ENCODE data around the gene AKAP4. TPM values are rescaled to one million over a fixed set of nuclear protein-coding genes. Genes with fewer than 3 reads are reported as not detected.
A peak's percentile ranks its signal among the peaks of the same experiment; 100 is the strongest.

Gene AKAP4, protein sequence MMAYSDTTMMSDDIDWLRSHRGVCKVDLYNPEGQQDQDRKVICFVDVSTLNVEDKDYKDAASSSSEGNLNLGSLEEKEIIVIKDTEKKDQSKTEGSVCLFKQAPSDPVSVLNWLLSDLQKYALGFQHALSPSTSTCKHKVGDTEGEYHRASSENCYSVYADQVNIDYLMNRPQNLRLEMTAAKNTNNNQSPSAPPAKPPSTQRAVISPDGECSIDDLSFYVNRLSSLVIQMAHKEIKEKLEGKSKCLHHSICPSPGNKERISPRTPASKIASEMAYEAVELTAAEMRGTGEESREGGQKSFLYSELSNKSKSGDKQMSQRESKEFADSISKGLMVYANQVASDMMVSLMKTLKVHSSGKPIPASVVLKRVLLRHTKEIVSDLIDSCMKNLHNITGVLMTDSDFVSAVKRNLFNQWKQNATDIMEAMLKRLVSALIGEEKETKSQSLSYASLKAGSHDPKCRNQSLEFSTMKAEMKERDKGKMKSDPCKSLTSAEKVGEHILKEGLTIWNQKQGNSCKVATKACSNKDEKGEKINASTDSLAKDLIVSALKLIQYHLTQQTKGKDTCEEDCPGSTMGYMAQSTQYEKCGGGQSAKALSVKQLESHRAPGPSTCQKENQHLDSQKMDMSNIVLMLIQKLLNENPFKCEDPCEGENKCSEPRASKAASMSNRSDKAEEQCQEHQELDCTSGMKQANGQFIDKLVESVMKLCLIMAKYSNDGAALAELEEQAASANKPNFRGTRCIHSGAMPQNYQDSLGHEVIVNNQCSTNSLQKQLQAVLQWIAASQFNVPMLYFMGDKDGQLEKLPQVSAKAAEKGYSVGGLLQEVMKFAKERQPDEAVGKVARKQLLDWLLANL
- total RNA-seq = not detected in 2 replicates

DNA sequence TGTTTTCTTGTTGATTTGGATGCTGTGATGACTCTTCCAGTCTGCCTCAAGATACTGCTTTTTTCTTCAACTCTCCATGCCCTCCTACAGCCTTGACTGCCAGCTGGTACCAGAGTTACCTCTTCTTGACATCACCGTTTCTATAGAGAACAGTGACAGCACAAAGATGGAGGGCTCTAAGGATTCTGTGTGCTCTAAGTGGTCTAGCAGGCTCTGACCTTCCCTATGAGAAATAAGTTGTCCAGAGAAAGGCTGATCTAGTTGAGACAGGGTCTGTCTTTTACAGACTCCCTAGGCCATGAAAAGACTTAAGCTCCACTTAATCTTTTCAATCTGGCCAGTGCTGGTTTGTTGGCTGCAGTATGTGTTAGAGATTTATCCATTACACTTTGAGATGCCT is at the start of gene AKAP4:
AKAP4 (minus strand) TSS at position 101 of the 400 bp plus-strand sequence. CDS start 118 bp downstream, outside the sequence.
- no peak within 1 kb of the TSS for H3K4me3 ChIP-seq (ENCODE audit: low read depth, low read length)
- DNase-seq (ENCODE audit: low read depth) = no peak
- TF ChIP-seq, protein P1, sequence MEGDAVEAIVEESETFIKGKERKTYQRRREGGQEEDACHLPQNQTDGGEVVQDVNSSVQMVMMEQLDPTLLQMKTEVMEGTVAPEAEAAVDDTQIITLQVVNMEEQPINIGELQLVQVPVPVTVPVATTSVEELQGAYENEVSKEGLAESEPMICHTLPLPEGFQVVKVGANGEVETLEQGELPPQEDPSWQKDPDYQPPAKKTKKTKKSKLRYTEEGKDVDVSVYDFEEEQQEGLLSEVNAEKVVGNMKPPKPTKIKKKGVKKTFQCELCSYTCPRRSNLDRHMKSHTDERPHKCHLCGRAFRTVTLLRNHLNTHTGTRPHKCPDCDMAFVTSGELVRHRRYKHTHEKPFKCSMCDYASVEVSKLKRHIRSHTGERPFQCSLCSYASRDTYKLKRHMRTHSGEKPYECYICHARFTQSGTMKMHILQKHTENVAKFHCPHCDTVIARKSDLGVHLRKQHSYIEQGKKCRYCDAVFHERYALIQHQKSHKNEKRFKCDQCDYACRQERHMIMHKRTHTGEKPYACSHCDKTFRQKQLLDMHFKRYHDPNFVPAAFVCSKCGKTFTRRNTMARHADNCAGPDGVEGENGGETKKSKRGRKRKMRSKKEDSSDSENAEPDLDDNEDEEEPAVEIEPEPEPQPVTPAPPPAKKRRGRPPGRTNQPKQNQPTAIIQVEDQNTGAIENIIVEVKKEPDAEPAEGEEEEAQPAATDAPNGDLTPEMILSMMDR (IDR thresholded peaks at IDR 0.05; ENCODE audit: insufficient read depth, low read depth, low read length) = no peak

DNA sequence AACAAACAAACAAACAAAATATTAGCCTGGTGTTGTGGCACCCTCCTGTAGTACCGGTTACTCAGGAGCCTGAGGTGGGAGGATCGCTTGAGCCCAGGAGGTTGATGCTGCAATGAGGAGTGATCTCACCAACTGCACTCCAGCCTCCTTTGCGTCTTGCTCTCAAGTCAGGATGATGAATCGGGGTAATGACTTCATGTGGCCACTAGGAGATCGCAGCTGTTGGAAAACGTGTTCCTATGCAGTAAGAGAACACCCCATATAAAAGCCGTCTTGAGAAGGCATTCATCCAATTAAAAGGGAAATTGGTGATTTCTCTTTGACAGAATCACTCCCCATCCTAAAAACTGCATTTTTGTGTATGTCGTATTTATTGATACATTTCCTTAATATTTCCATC is 10.7 kb upstream of the AKAP4 start:
- TF ChIP-seq, protein P1 (IDR thresholded peaks at IDR 0.05; ENCODE audit: insufficient read depth, low read depth, low read length) = peak; percentile 46
- peak; percentile 7 for DNase-seq (ENCODE audit: low read depth)
- H3K4me3 ChIP-seq (ENCODE audit: low read depth, low read length) = no peak overlapping the region

DNA sequence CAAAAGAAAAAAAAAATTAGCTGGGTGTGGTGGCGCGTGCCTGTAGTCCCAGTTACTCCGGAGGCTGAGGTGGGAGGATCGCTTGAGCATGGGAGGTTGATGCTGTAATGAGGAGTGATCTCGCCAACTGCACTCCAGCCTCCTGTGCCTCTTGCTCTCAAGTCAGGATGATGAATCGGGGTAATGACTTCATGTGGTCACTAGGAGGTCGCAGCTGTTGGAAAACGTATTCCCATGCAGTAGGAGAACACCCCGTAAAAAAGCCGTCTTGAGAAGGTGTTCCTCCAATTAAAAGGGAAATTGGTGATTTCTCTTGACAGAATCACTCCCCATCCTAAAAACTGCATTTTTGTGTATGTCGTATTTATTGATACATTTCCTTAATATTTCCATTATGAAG is 5.9 kb upstream of the AKAP4 start:
- no peak for DNase-seq (ENCODE audit: low read depth)
- H3K4me3 ChIP-seq (ENCODE audit: low read depth, low read length) = no peak overlapping the region
- TF ChIP-seq, protein P1 (IDR thresholded peaks at IDR 0.05; ENCODE audit: insufficient read depth, low read depth, low read length) = no peak

DNA sequence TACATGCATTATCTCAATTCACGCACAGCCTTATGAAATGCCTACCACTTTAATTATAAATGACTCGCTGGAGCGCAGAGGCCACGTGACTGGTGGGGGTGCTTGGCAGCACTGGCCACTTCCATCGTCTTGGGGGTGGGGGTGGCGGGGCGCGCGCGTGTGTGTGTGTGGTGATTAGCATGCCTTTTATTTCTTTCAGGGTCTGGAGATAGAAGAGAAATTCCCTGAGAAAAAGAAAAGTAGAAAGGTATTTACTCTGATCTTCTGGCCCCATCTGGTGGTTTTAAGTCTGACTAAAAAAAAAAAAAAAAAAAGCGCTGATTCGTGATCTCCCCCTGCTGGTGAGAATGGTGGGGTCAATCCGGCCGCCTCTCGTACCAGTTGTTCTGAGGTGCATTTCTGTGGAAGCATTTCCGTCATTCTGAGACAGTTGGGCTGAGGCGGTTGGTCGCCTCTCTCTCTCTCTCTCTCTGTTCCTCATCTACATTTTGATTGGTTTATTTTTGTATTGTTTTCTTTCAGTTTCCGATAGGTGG is 3.6 kb upstream of the AKAP4 start, which contains the start of gene CCNB3:
CCNB3 (plus strand) TSS at position 402 of the 536 bp plus-strand sequence. CDS start 80,399 bp downstream, outside the sequence.
- DNase-seq (ENCODE audit: low read depth) = peak; percentile 69
- TF ChIP-seq, protein P1 (IDR thresholded peaks at IDR 0.05; ENCODE audit: insufficient read depth, low read depth, low read length) = peak; percentile 69
- peak within 1 kb of the TSS; percentile 40 for H3K4me3 ChIP-seq (ENCODE audit: low read depth, low read length)

DNA sequence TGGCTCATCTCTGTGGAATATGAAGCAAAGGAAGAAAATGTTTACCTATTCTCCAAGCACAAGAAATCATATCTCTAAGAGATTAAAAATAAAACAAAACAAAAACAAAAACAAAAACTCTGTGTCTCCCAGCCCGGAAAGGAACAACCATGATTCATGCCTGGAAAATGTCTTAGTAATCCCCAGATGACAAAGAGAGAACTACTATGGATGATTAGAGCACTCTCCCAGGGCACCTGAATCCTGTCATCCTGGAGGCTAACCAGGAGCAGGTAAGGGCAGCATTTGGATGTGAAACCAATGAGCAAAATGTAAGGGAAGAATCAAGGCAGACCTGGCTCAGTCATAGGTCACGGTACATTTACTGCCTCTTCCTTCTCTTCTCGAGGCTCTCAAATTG is 1.7 kb upstream of the AKAP4 start:
- H3K4me3 ChIP-seq (ENCODE audit: low read depth, low read length) = no peak overlapping the region
- DNase-seq (ENCODE audit: low read depth) = peak; percentile 21

DNA sequence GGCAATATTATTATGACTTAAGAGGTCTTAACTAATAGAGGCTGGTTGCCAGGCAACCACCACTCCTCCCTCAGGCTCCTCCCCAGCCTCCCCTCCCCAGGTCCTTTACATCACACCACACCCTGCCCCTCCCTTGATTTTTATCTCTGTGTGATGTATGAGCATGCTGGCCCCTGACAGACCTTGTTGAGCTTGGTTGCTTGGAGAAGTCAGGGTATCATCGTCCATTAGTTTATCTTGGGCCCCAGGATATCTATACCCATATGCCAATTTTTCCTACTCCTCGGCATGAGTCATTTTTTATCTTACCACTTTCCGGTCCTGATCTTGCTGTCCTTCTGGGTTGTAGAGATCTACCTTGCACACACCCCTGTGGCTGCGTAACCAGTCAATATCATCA is 2.5 kb downstream of the AKAP4 start:
- H3K4me3 ChIP-seq (ENCODE audit: low read depth, low read length) = no peak overlapping the region
- TF ChIP-seq, protein P1 (IDR thresholded peaks at IDR 0.05; ENCODE audit: insufficient read depth, low read depth, low read length) = no peak
- DNase-seq (ENCODE audit: low read depth) = no peak

More for the DNA sequence above, 1.7 kb upstream of the AKAP4 start:
- TF ChIP-seq, protein P1 (IDR thresholded peaks at IDR 0.05; ENCODE audit: insufficient read depth, low read depth, low read length) = no peak

Data from fibroblast of villous mesenchyme (primary cell).